H1 (cell line): ENCODE data around the gene TMEM40. TPM values are rescaled to one million over a fixed set of nuclear protein-coding genes. Genes with fewer than 3 reads are reported as not detected.

ENCODE experiments used
- CTCF ChIA-PET: fragments of 300-600 bp; sonication (Branson Sonifier 250); formaldehyde crosslinking; loops from one replicate; lab custom pipeline; 2021; ENCODE audit not compliant: partially characterized antibody; lab: Charles Lee
- POLR2A ChIA-PET: fragments of 300-600 bp; sonication (Branson Sonifier 250); formaldehyde crosslinking; loops from one replicate; lab custom pipeline; 2021; ENCODE audit warnings: inconsistent platforms; ENCODE audit not compliant: partially characterized antibody; lab: Charles Lee
- DNase-seq, 2 experiments: peaks; one replicate each; pipeline versions ENCODE4 v3.0.0 to v3.0.0-alpha.2; 2010 to 2022; ENCODE audit warnings: low spot score in 2 of 2, low read depth in 1 of 2, mixed read lengths in 1 of 2
- FAIRE-seq: peaks from 2 replicates; lab custom pipeline; 2011; peaks lifted over from hg19 to GRCh38; lab: Jason Lieb, UNC
- H2AFZ ChIP-seq: 2 replicates; pipeline ENCODE4 v1.8.1; 2012; ENCODE audit warnings: low read length, inconsistent platforms
- H2AK5ac ChIP-seq: 2 replicates; pipeline ENCODE4 v1.6.1; 2013; ENCODE audit warnings: low read depth, low read length
- H2BK120ac ChIP-seq: replicated peaks from 2 replicates; pipeline ENCODE3; 2013; ENCODE audit warnings: low read depth, low read length, inconsistent platforms
- H2BK12ac ChIP-seq: 2 replicates; pipeline ENCODE4 v1.6.1; 2013; ENCODE audit warnings: low read depth, low read length
- H2BK15ac ChIP-seq: 2 replicates; pipeline ENCODE4 v1.6.1; 2013; ENCODE audit warnings: low read length
- H2BK20ac ChIP-seq: 2 replicates; pipeline ENCODE4 v1.6.1; 2013; ENCODE audit warnings: low read length
- H2BK5ac ChIP-seq: 2 replicates; pipeline ENCODE4 v1.6.1; 2013; ENCODE audit warnings: low read depth, low read length
- H3K14ac ChIP-seq: 2 replicates; pipeline ENCODE4 v1.6.1; 2013; ENCODE audit warnings: inconsistent platforms; ENCODE audit not compliant: insufficient read length
- H3K18ac ChIP-seq: 2 replicates; pipeline ENCODE4 v1.6.1; 2013; ENCODE audit warnings: low read length; ENCODE audit errors: extremely low read depth
- H3K23ac ChIP-seq: 2 replicates; pipeline ENCODE4 v1.6.1; 2013; ENCODE audit warnings: inconsistent platforms; ENCODE audit not compliant: insufficient read length
- H3K23me2 ChIP-seq: 2 replicates; pipeline ENCODE4 v1.6.1; 2013; ENCODE audit warnings: low read depth, low read length
- H3K27ac ChIP-seq: 2 replicates; pipeline ENCODE4 v1.6.1; 2011; ENCODE audit warnings: low read depth, low read length, inconsistent platforms
- H3K27me3 ChIP-seq, 4 experiments: replicated peaks in 1 of 4; 1 replicate in 1 of 4; 2 replicates in 3 of 4; pipeline versions ENCODE4 v1.6.1 to v1.8.1; 2011 to 2013; ENCODE audit warnings: low read length in 3 of 4, mild to moderate bottlenecking in 3 of 4, inconsistent platforms in 2 of 4, mixed read lengths in 2 of 4, moderate library complexity in 1 of 4; ENCODE audit not compliant: control insufficient read depth in 3 of 4, insufficient read depth in 3 of 4; ENCODE audit errors: extremely low read depth in 1 of 4
- H3K36me3 ChIP-seq, 4 experiments: 2 replicates each; pipeline versions ENCODE4 v1.6.1 to v1.8.1; 2011 to 2013; ENCODE audit warnings: mild to moderate bottlenecking in 4 of 4, low read length in 3 of 4, moderate library complexity in 2 of 4, control low read depth in 1 of 4, inconsistent platforms in 1 of 4; ENCODE audit not compliant: insufficient read depth in 4 of 4, control insufficient read depth in 2 of 4
- H3K4ac ChIP-seq: replicated peaks from 2 replicates; pipeline ENCODE3; 2013; ENCODE audit warnings: low read length, low read depth, mixed read lengths, inconsistent platforms; ENCODE audit not compliant: insufficient read length
- H3K4me1 ChIP-seq, 4 experiments: replicated peaks in 1 of 4; 1 replicate in 1 of 4; 2 replicates in 3 of 4; pipeline versions ENCODE4 v1.6.1 to v1.8.1; 2011 to 2013; ENCODE audit warnings: low read length in 3 of 4, inconsistent platforms in 2 of 4, mixed read lengths in 1 of 4; ENCODE audit not compliant: insufficient read depth in 4 of 4, control insufficient read depth in 3 of 4
- H3K4me2 ChIP-seq, 2 experiments: 2 replicates each; pipeline versions ENCODE4 v1.6.1 to v1.8.1; 2011 to 2013; ENCODE audit warnings: low read depth in 2 of 2, low read length in 2 of 2, control low read depth in 1 of 2, inconsistent platforms in 1 of 2, mild to moderate bottlenecking in 1 of 2; ENCODE audit not compliant: insufficient read depth in 1 of 2
- H3K4me3 ChIP-seq, 4 experiments: fragments of 200-600, 300-600 bp in 1 of 4; sonication (generic), shearing (Covaris generic), sonication (Bioruptor Twin) in 1 of 4; 2 replicates each; pipeline versions ENCODE4 v1.5.1 to v1.8.1; 2011 to 2016; ENCODE audit warnings: low read length in 4 of 4, low read depth in 3 of 4, control low read depth in 2 of 4, inconsistent platforms in 2 of 4, mild to moderate bottlenecking in 2 of 4, mixed read lengths in 1 of 4, moderate library complexity in 1 of 4; ENCODE audit not compliant: insufficient read depth in 2 of 4; ENCODE audit errors: extremely low read depth in 1 of 4
- H3K56ac ChIP-seq: replicated peaks from 2 replicates; pipeline ENCODE3; 2013; ENCODE audit warnings: low read depth, mild to moderate bottlenecking, mixed read lengths, low read length, inconsistent platforms; ENCODE audit not compliant: insufficient read length
- H3K79me1 ChIP-seq: 2 replicates; pipeline ENCODE4 v1.6.1; 2013; ENCODE audit warnings: low read depth, low read length, control low read depth
- H3K79me2 ChIP-seq, 2 experiments: 2 replicates each; pipeline versions ENCODE4 v1.6.1 to v1.8.1; 2012 to 2013; ENCODE audit warnings: low read length in 2 of 2, mild to moderate bottlenecking in 2 of 2, inconsistent platforms in 1 of 2; ENCODE audit not compliant: insufficient read depth in 2 of 2, control insufficient read depth in 1 of 2
- H3K9ac ChIP-seq, 4 experiments: replicated peaks in 1 of 4; 1 replicate in 1 of 4; 2 replicates in 3 of 4; pipeline versions ENCODE4 v1.6.1 to v1.8.1; 2011 to 2013; ENCODE audit warnings: low read depth in 3 of 4, low read length in 3 of 4, control low read depth in 2 of 4, mild to moderate bottlenecking in 2 of 4, moderate library complexity in 2 of 4, inconsistent platforms in 1 of 4; ENCODE audit errors: extremely low read depth in 1 of 4
- H3K9me3 ChIP-seq, 2 experiments: 2 replicates each; pipeline versions ENCODE4 v1.6.1 to v1.8.1; 2012 to 2013; ENCODE audit warnings: mild to moderate bottlenecking in 2 of 2, moderate library complexity in 2 of 2, control low read depth in 1 of 2, inconsistent platforms in 1 of 2, low read depth in 1 of 2, low read length in 1 of 2, mixed read lengths in 1 of 2; ENCODE audit not compliant: insufficient read depth in 2 of 2
- H4K20me1 ChIP-seq, 2 experiments: replicated peaks in 1 of 2; 2 replicates each; pipeline versions ENCODE3 to v1.8.1; 2011 to 2013; ENCODE audit warnings: inconsistent platforms in 2 of 2, low read length in 2 of 2, mild to moderate bottlenecking in 1 of 2; ENCODE audit not compliant: insufficient read depth in 2 of 2, control insufficient read depth in 1 of 2
- H4K5ac ChIP-seq: 2 replicates; pipeline ENCODE4 v1.6.1; 2013; ENCODE audit warnings: low read length, low read depth, mixed read lengths, inconsistent platforms; ENCODE audit not compliant: insufficient read length
- H4K8ac ChIP-seq: 2 replicates; pipeline ENCODE4 v1.8.0; 2013; ENCODE audit warnings: mild to moderate bottlenecking, moderate library complexity, low read length, inconsistent platforms; ENCODE audit not compliant: insufficient read depth; ENCODE audit errors: extremely low read depth
- H4K91ac ChIP-seq: replicated peaks from 2 replicates; pipeline ENCODE3; 2013; ENCODE audit warnings: low read length, mixed read lengths, inconsistent platforms; ENCODE audit not compliant: insufficient read length
- ASH2L ChIP-seq: fragments of 200-600, 300-600 bp; sonication (generic); IDR thresholded peaks from one replicate; pipeline ENCODE4 v1.7.1; 2017; ENCODE audit warnings: low read length
- CTBP2 ChIP-seq: IDR thresholded peaks from 2 replicates; pipeline ENCODE4 v1.7.0; 2011; ENCODE audit warnings: borderline replicate concordance, mild to moderate bottlenecking, moderate library complexity, mixed read lengths, low read length; ENCODE audit not compliant: insufficient read depth, insufficient read length
- POLR2A ChIP-seq, 2 experiments: IDR thresholded peaks; 1 replicate in 1 of 2; 2 replicates in 1 of 2; pipeline ENCODE4 v1.6.1; 2011; ENCODE audit warnings: low read depth in 2 of 2, low read length in 2 of 2, mild to moderate bottlenecking in 2 of 2; ENCODE audit errors: control extremely low read depth in 1 of 2
- POU5F1 ChIP-seq: IDR thresholded peaks from 2 replicates; pipeline ENCODE4 v1.6.1; 2011; ENCODE audit warnings: low read depth, mild to moderate bottlenecking, low read length, moderate library complexity
- RAD21 ChIP-seq, 2 experiments: IDR thresholded peaks in 1 of 2; conservative IDR thresholded peaks in 1 of 2; 2 replicates each; pipeline ENCODE4 v1.6.1; 2011; ENCODE audit warnings: low read depth in 2 of 2, low read length in 2 of 2, improper control_type of control experiment in 1 of 2, inconsistent platforms in 1 of 2, mild to moderate bottlenecking in 1 of 2, moderate library complexity in 1 of 2
- TAF1 ChIP-seq: IDR thresholded peaks from 2 replicates; pipeline ENCODE4 v1.6.1; 2011; ENCODE audit warnings: mild to moderate bottlenecking, low read depth, low read length
- TAF7 ChIP-seq: optimal IDR thresholded peaks from 2 replicates; pipeline ENCODE3; 2011; ENCODE audit warnings: low read depth, mild to moderate bottlenecking, inconsistent platforms, low read length, moderate library complexity, borderline replicate concordance
- TEAD4 ChIP-seq: IDR thresholded peaks from 2 replicates; pipeline ENCODE4 v1.6.1; 2012; ENCODE audit warnings: low read depth, low read length, inconsistent platforms, mixed read lengths
- YY1 ChIP-seq: IDR thresholded peaks from 2 replicates; pipeline ENCODE4 v1.6.1; 2011; ENCODE audit warnings: low read depth, mild to moderate bottlenecking, low read length
- WGBS, 2 experiments: shearing (Covaris generic) in 1 of 2; methylation state at CpG; one replicate each; pipeline versions ENCODE4 v1.1.6 to v1.1.7; 2013 to 2015; ENCODE audit warnings: low lambda C conversion rate in 2 of 2, mixed read lengths in 2 of 2, inconsistent platforms in 1 of 2, low coverage in 1 of 2, missing lambda C conversion rate in 1 of 2; ENCODE audit not compliant: insufficient replicate concordance in 2 of 2, insufficient coverage in 1 of 2, insufficient read length in 1 of 2; ENCODE audit errors: extremely low coverage in 1 of 2, missing lambda C conversion rate in 1 of 2; 5-methylcytosine and 5-hydroxymethylcytosine counted together
- polyA plus RNA-seq, 7 experiments: library from polyadenylated mRNA; depleted of rRNA in 3 of 7; stranded (reverse) in 5 of 7; unstranded in 2 of 7; fragments of >200 nt in 5 of 7; fragments of 200-250 nt in 2 of 7; gene quantifications; 1 replicate in 5 of 7; 2 replicates in 1 of 7; 4 replicates in 1 of 7; pipeline versions ENCODE4 v1.2.1 to v1.2.3, GENCODE V29; 2011 to 2013; ENCODE audit warnings: missing spikeins in 2 of 7, mixed read lengths in 2 of 7
- total RNA-seq: library from RNA; stranded (reverse); fragmentation: NEBNext Ultra II Directional; extraction: Animal tissue kit (Norgen Biotek cat#: 25700); gene quantifications from 2 replicates; pipeline ENCODE4 v1.2.1, GENCODE V29; 2021

Gene TMEM40
- total and polyA plus RNA-seq, 2 of the 8 experiments (the other 6 are each of a cell fraction or from before 2014, with no cell fraction given), result 0.18 TPM; not detected in 1

DNA sequence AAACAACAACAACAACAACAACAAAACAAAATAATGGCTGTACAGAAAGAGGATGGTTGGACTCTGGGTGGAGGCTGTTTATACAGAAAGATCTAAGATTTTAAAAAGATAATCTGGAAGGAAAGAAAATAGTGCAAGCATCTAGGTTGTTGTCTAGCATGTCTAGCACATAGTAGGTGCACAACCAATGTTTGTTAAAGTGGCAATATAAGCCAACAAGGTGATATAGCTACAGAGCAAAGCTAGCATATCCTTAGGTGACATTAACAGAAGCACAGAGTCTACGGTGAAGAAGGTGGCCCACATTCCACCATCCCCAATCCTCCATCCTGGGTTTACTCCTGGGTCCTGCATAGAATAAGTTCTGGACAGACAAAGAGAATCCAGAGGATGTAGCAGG, 4.7 kb downstream of the TMEM40 start:
- TF ChIP-seq POLR2A (IDR thresholded peaks at IDR 0.05; ENCODE audit: control extremely low read depth in 1 of 2, low read depth in 2 of 2, low read length in 2 of 2) (no peak), TAF7 (no peak), ASH2L (no peak), TEAD4 (no peak), RAD21 (IDR thresholded peaks at IDR 0.05 in 1 of 2, conservative IDR thresholded peaks at IDR 0.05 in 1 of 2; ENCODE audit: low read depth in 2 of 2, low read length in 2 of 2) (no peak), YY1 (no peak), CTBP2 (no peak), TAF1 (no peak), POU5F1 (no peak)
- Histone ChIP-seq H3K79me1 (no peaks in the 10 kb centered on the region), H4K20me1 (no peaks in the 10 kb centered on the region), H4K91ac (no peak overlapping the region), H3K4me3 (no peak overlapping the region), H3K18ac (no peak overlapping the region), H2BK120ac (no peak overlapping the region), H3K23ac (no peak overlapping the region), H4K5ac (no peak overlapping the region), H2AFZ (no peak overlapping the region), H2BK5ac (no peak overlapping the region), H3K23me2 (peaks cover 3% of the 10 kb centered on the region; the same call in 1 of the 2 replicates), H2BK12ac (no peak overlapping the region), H3K79me2 (no peaks in the 10 kb centered on the region), H3K9ac (no peak overlapping the region), H3K27ac (no peak overlapping the region), H3K56ac (no peak overlapping the region), H3K4ac (no peak overlapping the region), H3K36me3 (no peaks in the 10 kb centered on the region), H4K8ac (no peak overlapping the region), H2BK15ac (no peak overlapping the region), H3K4me1 (peaks cover 0 to 9% (median 5%) of the 10 kb centered on the region in 4 experiments; a peak in 5 of 7 replicates), H2AK5ac (no peak overlapping the region), H2BK20ac (no peak overlapping the region), H3K27me3 (no peaks in the 10 kb centered on the region), H3K4me2 (no peak overlapping the region), H3K9me3 (no peaks in the 10 kb centered on the region), H3K14ac (no peak overlapping the region)
- DNase-seq (no peak), FAIRE-seq (no peak)
- POLR2A ChIA-PET, result no interaction called here
- CTCF ChIA-PET, result interaction anchor here (1.2 to 1.9 kb wide), 4 partner anchors 10 to 48 kb away, joined by 3 to 10 read pairs (median 6); no protein-coding TSS in a partner anchor
- WGBS, 2 experiments, result 89% methylated on average over 1 of the region's 1 CpG; no CpG with 5 or more reads in 1 of the 2 experiments
